Tibial nerve (tissue), 4 donors: ENCODE measurements around the gene DPP9. TPM values are rescaled to one million over a fixed set of nuclear protein-coding genes. Genes with fewer than 3 reads are reported as not detected.

ENCODE experiments used
- DNase-seq, 2 donors: peaks; one replicate each; pipeline ENCODE4 v3.0.0-alpha.2; 2019; ENCODE audit warnings: low spot score in 2 of 2
- H3K27ac ChIP-seq, 4 donors: fragments of 200-600 bp; sonication (generic) in 3 of 4; one replicate each; pipeline ENCODE4 v1.5.1; 2017 to 2019; ENCODE audit warnings: mild to moderate bottlenecking in 1 of 4
- H3K27me3 ChIP-seq, 2 donors: fragments of 200-600 bp; sonication (generic) in 1 of 2; one replicate each; pipeline versions ENCODE4 v1.5.1 to v1.6.0; 2017 to 2019
- H3K36me3 ChIP-seq, 3 donors: fragments of 200-600 bp; sonication (generic); one replicate each; pipeline ENCODE4 v1.5.1; 2018 to 2019
- H3K4me1 ChIP-seq, 4 donors: fragments of 200-600 bp; sonication (generic) in 3 of 4; one replicate each; pipeline ENCODE4 v1.5.1; 2017 to 2019
- H3K4me3 ChIP-seq, 4 donors: fragments of 200-600 bp; sonication (generic) in 3 of 4; one replicate each; pipeline ENCODE4 v1.5.1; 2017 to 2019; ENCODE audit warnings: mild to moderate bottlenecking in 1 of 4, moderate library complexity in 1 of 4
- H3K9me3 ChIP-seq, 4 donors: fragments of 200-600 bp; sonication (generic) in 3 of 4; one replicate each; pipeline ENCODE4 v1.5.1; 2017 to 2019
- CTCF ChIP-seq, 5 experiments: fragments of 200-600 bp in 3 of 5; fragments of 450-650 bp in 2 of 5; sonication (generic) in 3 of 5; IDR thresholded peaks; one replicate each; pipeline ENCODE4 v1.5.1; 2016 to 2019; ENCODE audit warnings: antibody characterized with exemption in 5 of 5, mild to moderate bottlenecking in 3 of 5, moderate library complexity in 2 of 5
- EP300 ChIP-seq, 2 donors: sonication (generic); formaldehyde crosslinking; IDR thresholded peaks; one replicate each; pipeline ENCODE4 v1.6.1; 2017; ENCODE audit warnings: antibody characterized with exemption in 2 of 2, mild to moderate bottlenecking in 1 of 2
- POLR2A ChIP-seq, 2 donors: fragments of 450-650 bp; IDR thresholded peaks; one replicate each; pipeline ENCODE4 v1.6.1; 2017; ENCODE audit warnings: antibody characterized with exemption in 2 of 2, mild to moderate bottlenecking in 2 of 2, moderate library complexity in 2 of 2
- WGBS, 2 donors: methylation state at CpG; one replicate each; pipeline ENCODE4 v1.1.5; 2018; 5-methylcytosine and 5-hydroxymethylcytosine counted together
- total RNA-seq, 4 donors: library from RNA; depleted of rRNA; stranded (reverse); fragments of >200 nt; gene quantifications; one replicate each; pipeline ENCODE4 v1.1.0, GENCODE V29; 2016

DPP9 gene
- 100 to 1,000 TPM in 1 of 4 donors, 10 to 100 TPM in 3; 53.9 to 134 (median 68.0) TPM for total RNA-seq

- peak within 1 kb of the TSS; percentile 70 to 95 (median 83) for H3K4me3 ChIP-seq
- peaks cover 0 to 34% (median 0%) of the 10 kb centered on the region in 3 donors for H3K36me3 ChIP-seq
- TF ChIP-seq POLR2A (IDR thresholded peaks at IDR 0.05) (peak; percentile 25 to 62), EP300 (IDR thresholded peaks at IDR 0.05) (peak; percentile 86 to 87), CTCF (IDR thresholded peaks at IDR 0.05) (peak in 4 of 5 experiments; percentile 21 to 75 (median 54))
- H3K27ac ChIP-seq: peak within 1 kb of the TSS; percentile 86 to 95 (median 90)
- no peaks in the 10 kb centered on the region for H3K9me3 ChIP-seq
- H3K27me3 ChIP-seq: no peaks in the 10 kb centered on the region
- 1 to 2% methylated on average over 32 to 52 of the region's 79 CpGs for WGBS, 2 donors
- H3K4me1 ChIP-seq: peaks cover 0 to 36% (median 19%) of the 10 kb centered on the region in 4 donors
- DNase-seq: peak; percentile 94 to 100
These were observed at the start of gene DPP9 for GRCh38 chr19:4723595-4724514. Gene DPP9, minus strand, starts transcription at chr19:4723842. Its CDS starts 3,936 bp downstream, at chr19:4719906.

- H3K4me1 ChIP-seq: no peaks in the 10 kb centered on the region
- no peak overlapping the region for H3K27ac ChIP-seq
- no peaks in the 10 kb centered on the region for H3K9me3 ChIP-seq
- no peak for TF ChIP-seq EP300 (IDR thresholded peaks at IDR 0.05)
- TF ChIP-seq CTCF (IDR thresholded peaks at IDR 0.05): no peak
- no peak for TF ChIP-seq POLR2A (IDR thresholded peaks at IDR 0.05)
- H3K27me3 ChIP-seq: peaks cover 0 to 17% of the 10 kb centered on the region in 2 donors
- no peak overlapping the region for H3K4me3 ChIP-seq
- DNase-seq: no peak
- WGBS, 2 donors: 60% methylated on average over 9 of the region's 9 CpGs
- H3K36me3 ChIP-seq: no peaks in the 10 kb centered on the region
These were observed 49.5 kb upstream of the DPP9 start for GRCh38 chr19:4773047-4773640.

- Histone ChIP-seq H3K27me3 (peaks cover 0 to 17% of the 10 kb centered on the region in 2 donors), H3K4me1 (no peaks in the 10 kb centered on the region), H3K27ac (no peak overlapping the region), H3K36me3 (no peaks in the 10 kb centered on the region), H3K9me3 (no peaks in the 10 kb centered on the region), H3K4me3 (no peak overlapping the region)
- no peak for DNase-seq
- TF ChIP-seq EP300 (IDR thresholded peaks at IDR 0.05) (no peak), CTCF (IDR thresholded peaks at IDR 0.05) (no peak), POLR2A (IDR thresholded peaks at IDR 0.05) (no peak)
- 10 to 15% methylated on average over 2 of the region's 2 CpGs for WGBS, 2 donors
These were observed 48.9 kb upstream of the DPP9 start for GRCh38 chr19:4772566-4772965.

GRCh38 chr19:4768934-4769777 is 45.5 kb upstream of the DPP9 start:
- H3K27me3 ChIP-seq: peaks cover 0 to 10% of the 10 kb centered on the region in 2 donors
- no peaks in the 10 kb centered on the region for H3K36me3 ChIP-seq
- peak; percentile 36 to 78 for DNase-seq
- H3K9me3 ChIP-seq: no peaks in the 10 kb centered on the region
- 9 to 12% methylated on average over 37 of the region's 37 CpGs for WGBS, 2 donors
- TF ChIP-seq EP300 (IDR thresholded peaks at IDR 0.05) (peak in 1 of 2 donors; percentile 79), POLR2A (IDR thresholded peaks at IDR 0.05) (no peak)
- no peak overlapping the region for H3K27ac ChIP-seq
- no peak overlapping the region for H3K4me3 ChIP-seq
- H3K4me1 ChIP-seq: no peaks in the 10 kb centered on the region

GRCh38 chr19:4764393-4764660 is 40.7 kb upstream of the DPP9 start:
- peaks cover 0 to 11% (median 6%) of the 10 kb centered on the region in 4 donors for H3K4me1 ChIP-seq
- peaks cover 0 to 28% of the 10 kb centered on the region in 2 donors for H3K27me3 ChIP-seq
- DNase-seq: no peak
- no peak overlapping the region for H3K27ac ChIP-seq
- WGBS, 2 donors: 18 to 28% methylated on average over 5 of the region's 5 CpGs
- H3K4me3 ChIP-seq: no peak overlapping the region
- no peaks in the 10 kb centered on the region for H3K9me3 ChIP-seq
- no peak for TF ChIP-seq EP300 (IDR thresholded peaks at IDR 0.05)
- no peak for TF ChIP-seq CTCF (IDR thresholded peaks at IDR 0.05)
- no peak for TF ChIP-seq POLR2A (IDR thresholded peaks at IDR 0.05)
- H3K36me3 ChIP-seq: no peaks in the 10 kb centered on the region
